Measurements from ENCODE around the gene FHIT.

DNA sequence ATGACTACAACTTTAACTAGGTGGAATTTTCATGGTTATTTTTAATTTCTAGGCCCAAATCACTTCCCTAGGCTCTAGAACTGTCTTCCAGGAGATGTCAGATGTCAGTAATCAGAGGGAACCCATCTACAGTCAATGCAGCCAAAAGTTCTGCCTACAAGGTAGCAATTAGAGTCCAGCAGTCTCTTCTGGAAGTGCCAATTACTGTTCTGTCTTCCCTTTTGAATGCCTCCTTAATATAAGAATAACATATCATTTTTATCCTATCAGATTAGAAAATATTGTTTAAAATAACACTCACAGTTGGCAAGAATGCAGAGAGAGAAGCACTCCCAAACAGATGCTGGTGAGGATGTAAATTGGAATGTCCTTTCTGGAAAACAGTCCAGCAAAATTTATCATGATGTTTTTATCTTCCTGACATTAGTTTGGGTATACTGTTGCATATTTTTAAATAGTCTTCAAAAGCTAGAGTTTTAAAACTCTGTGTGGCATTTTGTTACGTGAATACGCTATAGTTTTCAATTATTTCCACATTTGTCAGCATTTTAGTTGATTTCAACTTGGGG, 543.7 kb downstream of the FHIT start:
- TF ChIP-seq, protein P1, sequence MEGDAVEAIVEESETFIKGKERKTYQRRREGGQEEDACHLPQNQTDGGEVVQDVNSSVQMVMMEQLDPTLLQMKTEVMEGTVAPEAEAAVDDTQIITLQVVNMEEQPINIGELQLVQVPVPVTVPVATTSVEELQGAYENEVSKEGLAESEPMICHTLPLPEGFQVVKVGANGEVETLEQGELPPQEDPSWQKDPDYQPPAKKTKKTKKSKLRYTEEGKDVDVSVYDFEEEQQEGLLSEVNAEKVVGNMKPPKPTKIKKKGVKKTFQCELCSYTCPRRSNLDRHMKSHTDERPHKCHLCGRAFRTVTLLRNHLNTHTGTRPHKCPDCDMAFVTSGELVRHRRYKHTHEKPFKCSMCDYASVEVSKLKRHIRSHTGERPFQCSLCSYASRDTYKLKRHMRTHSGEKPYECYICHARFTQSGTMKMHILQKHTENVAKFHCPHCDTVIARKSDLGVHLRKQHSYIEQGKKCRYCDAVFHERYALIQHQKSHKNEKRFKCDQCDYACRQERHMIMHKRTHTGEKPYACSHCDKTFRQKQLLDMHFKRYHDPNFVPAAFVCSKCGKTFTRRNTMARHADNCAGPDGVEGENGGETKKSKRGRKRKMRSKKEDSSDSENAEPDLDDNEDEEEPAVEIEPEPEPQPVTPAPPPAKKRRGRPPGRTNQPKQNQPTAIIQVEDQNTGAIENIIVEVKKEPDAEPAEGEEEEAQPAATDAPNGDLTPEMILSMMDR (IDR thresholded peaks at IDR 0.05 in 4 of 5, conservative IDR thresholded peaks at IDR 0.05 in 1 of 5): no peak
- TF ChIP-seq POLR2A (IDR thresholded peaks at IDR 0.05): no peak
